PC-3 (cell line): ENCODE data around the gene GABRG2. TPM values are rescaled to one million over a fixed set of nuclear protein-coding genes. Genes with fewer than 3 reads are reported as not detected.

Experiments
- ATAC-seq: fragments of 200-7000 bp; cut with Tn5 transposase; 2 replicates; pipeline ENCODE4 v1.9.1; 2020; ENCODE audit warnings: mild to moderate bottlenecking, moderate library complexity
- BruUV-seq: library from RNA; stranded (reverse); fragments of 400-500 nt; replicated peaks from 2 replicates; lab custom pipeline; 2021; lab: Mats Ljungman, UMichigan
- CTCF ChIA-PET: fragments of 300-600 bp; sonication (Branson Sonifier 250); formaldehyde crosslinking; loops from one replicate; lab custom pipeline; 2022; ENCODE audit warnings: antibody characterized with exemption; lab: Charles Lee
- POLR2A ChIA-PET: fragments of 300-600 bp; sonication (Branson Sonifier 250); formaldehyde crosslinking; loops from one replicate; lab custom pipeline; 2022; ENCODE audit warnings: antibody characterized with exemption; ENCODE audit not compliant: unreplicated experiment; lab: Charles Lee
- DNase-seq: peaks from one replicate; pipeline ENCODE4 v3.0.0-alpha.2; 2015
- H2AFZ ChIP-seq: fragments of 300-600 bp; sonication (generic); 2 replicates; pipeline ENCODE4 v1.6.0; 2016; ENCODE audit warnings: antibody characterized with exemption, low read length
- H3F3A ChIP-seq: fragments of 300-600 bp; sonication (generic); one replicate; pipeline ENCODE4 v1.6.0; 2017; ENCODE audit warnings: antibody characterized with exemption, low read length, control low read depth, mild to moderate bottlenecking; ENCODE audit not compliant: unreplicated experiment
- H3K27ac ChIP-seq: fragments of 300-600 bp; sonication (generic); 2 replicates; pipeline ENCODE4 v1.5.1; 2016; ENCODE audit warnings: mild to moderate bottlenecking, low read length
- H3K27me3 ChIP-seq: fragments of 300-600 bp; sonication (generic); 2 replicates; pipeline ENCODE4 v1.6.1; 2016; ENCODE audit warnings: low read length, mixed read lengths
- H3K36me3 ChIP-seq: fragments of 300-600 bp; sonication (generic); 2 replicates; pipeline ENCODE4 v1.6.1; 2016; ENCODE audit warnings: low read depth, mixed run types, low read length, mixed read lengths
- H3K4me1 ChIP-seq: fragments of 300-600 bp; sonication (generic); 2 replicates; pipeline ENCODE4 v1.5.1; 2016; ENCODE audit warnings: low read length; ENCODE audit not compliant: insufficient read depth
- H3K4me2 ChIP-seq: fragments of 300-600 bp; sonication (generic); 2 replicates; pipeline ENCODE4 v1.6.0; 2016; ENCODE audit warnings: low read length
- H3K4me3 ChIP-seq: fragments of 300-600 bp; sonication (generic); 2 replicates; pipeline ENCODE4 v1.5.1; 2016; ENCODE audit warnings: mild to moderate bottlenecking, low read length, mixed read lengths
- H3K79me2 ChIP-seq: fragments of 300-600 bp; sonication (generic); 2 replicates; pipeline ENCODE4 v1.6.1; 2017; ENCODE audit warnings: low read length, mixed read lengths
- H3K9ac ChIP-seq: fragments of 300-600 bp; sonication (generic); 2 replicates; pipeline ENCODE4 v1.6.0; 2016; ENCODE audit warnings: mild to moderate bottlenecking, low read length
- H3K9me2 ChIP-seq: fragments of 300-600 bp; sonication (generic); replicated peaks from 2 replicates; pipeline ENCODE4 v1.6.1; 2016; ENCODE audit warnings: mixed run types, low read length, mixed read lengths
- H3K9me3 ChIP-seq: fragments of 300-600 bp; sonication (generic); 2 replicates; pipeline ENCODE4 v1.6.1; 2016; ENCODE audit warnings: low read length, mixed read lengths
- H4K20me1 ChIP-seq: fragments of 300-600 bp; sonication (generic); 2 replicates; pipeline ENCODE4 v1.6.1; 2016; ENCODE audit warnings: low read length, mixed read lengths
- EZH2 ChIP-seq: fragments of 300-600 bp; sonication (generic); IDR thresholded peaks from one replicate; pipeline ENCODE4 v1.6.1; 2017; ENCODE audit warnings: antibody characterized with exemption, mild to moderate bottlenecking, low read length; ENCODE audit not compliant: unreplicated experiment
- EZH2phosphoT487 ChIP-seq: fragments of 300-600 bp; sonication (generic); IDR thresholded peaks from 2 replicates; pipeline ENCODE4 v1.6.1; 2018; ENCODE audit warnings: mild to moderate bottlenecking, antibody characterized with exemption, low read length, borderline replicate concordance
- intact Hi-C: fragments of 100-400 bp; cut with micrococcal nuclease; formaldehyde crosslinking; loops from 2 replicates; pipeline ENCODE4 v1.9.0; 2023
- total RNA-seq: library from RNA; depleted of rRNA; stranded (reverse); fragments of >200 nt; gene quantifications from 2 replicates; pipeline ENCODE4 v1.2.3, GENCODE V29; 2014
- TF ChIP-seq, protein P1 (sequence below): fragments of 300-600 bp; sonication (generic); conservative IDR thresholded peaks from 2 replicates; pipeline ENCODE4 v1.5.1; 2017; ENCODE audit warnings: antibody characterized with exemption, low read depth, mild to moderate bottlenecking, low read length

Gene GABRG2
- total RNA-seq, 1 experiment from 2014 or later = not detected

DNA sequence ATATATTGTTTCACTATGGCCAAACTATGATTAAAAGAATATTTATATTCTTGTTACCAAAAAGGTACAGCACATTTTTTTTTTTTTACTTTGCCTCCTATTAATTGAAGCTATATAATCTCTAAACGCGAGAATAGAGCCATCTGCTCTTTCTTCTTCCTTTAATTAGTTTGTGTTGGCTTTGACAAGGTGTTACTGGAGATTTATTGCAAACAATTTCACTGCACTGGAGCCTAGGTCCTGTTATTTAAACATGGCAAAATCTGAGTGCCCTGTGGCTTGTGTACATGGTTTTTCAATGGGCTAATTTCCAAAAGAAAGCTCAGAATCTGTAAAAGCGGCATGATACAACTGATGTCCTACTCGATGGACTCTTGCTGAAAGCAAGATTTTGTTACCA lies 40.8 kb upstream of the GABRG2 start:
- H3K27me3 ChIP-seq = no peaks in the 10 kb centered on the region
- ChIA-PET CTCF (no interaction called here), POLR2A (no interaction called here)
- no peaks in the 10 kb centered on the region for H3K36me3 ChIP-seq
- H3K9me3 ChIP-seq = peaks cover 5% of the 10 kb centered on the region; the same call in 1 of the 2 replicates
- H4K20me1 ChIP-seq = no peaks in the 10 kb centered on the region
- H3K9me2 ChIP-seq = no peaks in the 10 kb centered on the region
- H3K9ac ChIP-seq = no peak overlapping the region
- no TSS peak for BruUV-seq
- H2AFZ ChIP-seq = no peak overlapping the region
- no peaks in the 10 kb centered on the region for H3F3A ChIP-seq
- H3K4me3 ChIP-seq = no peak overlapping the region
- no peak overlapping the region for H3K27ac ChIP-seq
- DNase-seq = no peak
- no peak for ATAC-seq
- intact Hi-C loops = no loop called here
- no peak overlapping the region for H3K4me2 ChIP-seq
- H3K79me2 ChIP-seq = no peaks in the 10 kb centered on the region
- no peaks in the 10 kb centered on the region for H3K4me1 ChIP-seq
- no peak for TF ChIP-seq EZH2phosphoT487
- TF ChIP-seq EZH2 = no peak

DNA sequence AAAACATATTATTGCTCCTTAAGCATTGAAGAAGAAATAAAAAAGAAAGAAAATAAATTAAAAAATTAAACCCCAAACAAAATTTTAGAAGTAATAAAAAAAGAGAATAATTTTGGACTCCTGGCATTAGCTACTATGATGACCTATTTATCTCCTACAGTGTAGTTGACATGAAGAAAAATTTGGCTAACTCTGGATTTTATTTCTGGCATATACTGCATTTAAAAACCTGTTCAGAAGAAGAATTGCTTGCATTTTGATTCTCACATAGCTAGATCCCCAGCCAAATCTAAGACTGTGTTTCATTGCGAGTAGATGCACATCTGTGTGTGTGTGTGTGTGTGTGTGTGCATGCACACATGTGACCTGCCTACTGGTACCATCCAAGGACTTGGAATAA lies 30.1 kb upstream of the GABRG2 start:
- no peaks in the 10 kb centered on the region for H3K36me3 ChIP-seq
- no peak overlapping the region for H3K9ac ChIP-seq
- ChIA-PET CTCF (no interaction called here), POLR2A (no interaction called here)
- no peak overlapping the region for H2AFZ ChIP-seq
- no peaks in the 10 kb centered on the region; the same call in 1 of the 2 replicates for H3K9me3 ChIP-seq
- ATAC-seq (no peak), DNase-seq (no peak)
- H3K4me1 ChIP-seq = no peaks in the 10 kb centered on the region
- H4K20me1 ChIP-seq = no peaks in the 10 kb centered on the region
- no peaks in the 10 kb centered on the region for H3K9me2 ChIP-seq
- H3K79me2 ChIP-seq = no peaks in the 10 kb centered on the region
- intact Hi-C loops = no loop called here
- no peak overlapping the region for H3K4me2 ChIP-seq
- no peak for TF ChIP-seq EZH2
- TF ChIP-seq, protein P1, sequence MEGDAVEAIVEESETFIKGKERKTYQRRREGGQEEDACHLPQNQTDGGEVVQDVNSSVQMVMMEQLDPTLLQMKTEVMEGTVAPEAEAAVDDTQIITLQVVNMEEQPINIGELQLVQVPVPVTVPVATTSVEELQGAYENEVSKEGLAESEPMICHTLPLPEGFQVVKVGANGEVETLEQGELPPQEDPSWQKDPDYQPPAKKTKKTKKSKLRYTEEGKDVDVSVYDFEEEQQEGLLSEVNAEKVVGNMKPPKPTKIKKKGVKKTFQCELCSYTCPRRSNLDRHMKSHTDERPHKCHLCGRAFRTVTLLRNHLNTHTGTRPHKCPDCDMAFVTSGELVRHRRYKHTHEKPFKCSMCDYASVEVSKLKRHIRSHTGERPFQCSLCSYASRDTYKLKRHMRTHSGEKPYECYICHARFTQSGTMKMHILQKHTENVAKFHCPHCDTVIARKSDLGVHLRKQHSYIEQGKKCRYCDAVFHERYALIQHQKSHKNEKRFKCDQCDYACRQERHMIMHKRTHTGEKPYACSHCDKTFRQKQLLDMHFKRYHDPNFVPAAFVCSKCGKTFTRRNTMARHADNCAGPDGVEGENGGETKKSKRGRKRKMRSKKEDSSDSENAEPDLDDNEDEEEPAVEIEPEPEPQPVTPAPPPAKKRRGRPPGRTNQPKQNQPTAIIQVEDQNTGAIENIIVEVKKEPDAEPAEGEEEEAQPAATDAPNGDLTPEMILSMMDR = no peak
- TF ChIP-seq EZH2phosphoT487 = no peak
- no peak overlapping the region for H3K4me3 ChIP-seq
- no TSS peak for BruUV-seq
- H3F3A ChIP-seq = no peaks in the 10 kb centered on the region
- H3K27ac ChIP-seq = no peak overlapping the region
- no peaks in the 10 kb centered on the region for H3K27me3 ChIP-seq

GRCh38 chr5:162047279-162047678 lies 20.3 kb upstream of the GABRG2 start:
- Histone ChIP-seq H3F3A (no peaks in the 10 kb centered on the region), H3K9me3 (no peaks in the 10 kb centered on the region), H3K36me3 (no peaks in the 10 kb centered on the region), H3K4me1 (no peaks in the 10 kb centered on the region), H3K79me2 (no peaks in the 10 kb centered on the region), H2AFZ (no peak overlapping the region), H3K4me2 (no peak overlapping the region), H3K9ac (no peak overlapping the region), H3K27ac (no peak overlapping the region), H4K20me1 (no peaks in the 10 kb centered on the region), H3K4me3 (no peak overlapping the region), H3K27me3 (no peaks in the 10 kb centered on the region), H3K9me2 (no peaks in the 10 kb centered on the region)
- CTCF ChIA-PET = no interaction called here
- POLR2A ChIA-PET = no interaction called here
- intact Hi-C loops = no loop called here
- BruUV-seq = no TSS peak
- DNase-seq (no peak), ATAC-seq (no peak)
- no peak for TF ChIP-seq EZH2phosphoT487
- TF ChIP-seq EZH2 = no peak
- TF ChIP-seq, protein P1 = no peak
